HG03060 (cell line): ENCODE data around the gene TRIM2.

Experiments
- ATAC-seq: cut with Tn5 transposase; IDR thresholded peaks from one replicate; pipeline ENCODE4 v1.9.1; 2021; ENCODE audit warnings: low read depth, moderate number of reproducible peaks; ENCODE audit not compliant: unreplicated experiment

TRIM2 gene

DNA sequence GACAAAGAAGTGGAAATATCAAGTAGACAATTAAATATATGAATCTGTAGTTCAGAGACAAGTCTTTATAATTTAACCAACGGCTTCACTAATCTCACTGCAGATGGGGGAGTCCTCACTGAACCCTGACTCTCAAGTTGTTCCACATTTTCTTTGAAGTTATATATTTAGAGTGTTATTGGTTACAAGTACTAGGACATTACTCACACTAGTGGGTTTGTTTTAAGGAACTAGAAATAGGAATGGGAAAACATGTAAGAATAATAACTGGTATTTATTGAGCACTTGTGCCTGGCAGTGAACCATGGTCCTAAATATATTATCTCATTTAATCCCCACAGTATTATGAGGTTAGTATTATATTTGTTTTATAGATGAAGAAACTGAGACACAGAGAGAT is 162.2 kb downstream of the TRIM2 start:
- ATAC-seq: no peak

DNA sequence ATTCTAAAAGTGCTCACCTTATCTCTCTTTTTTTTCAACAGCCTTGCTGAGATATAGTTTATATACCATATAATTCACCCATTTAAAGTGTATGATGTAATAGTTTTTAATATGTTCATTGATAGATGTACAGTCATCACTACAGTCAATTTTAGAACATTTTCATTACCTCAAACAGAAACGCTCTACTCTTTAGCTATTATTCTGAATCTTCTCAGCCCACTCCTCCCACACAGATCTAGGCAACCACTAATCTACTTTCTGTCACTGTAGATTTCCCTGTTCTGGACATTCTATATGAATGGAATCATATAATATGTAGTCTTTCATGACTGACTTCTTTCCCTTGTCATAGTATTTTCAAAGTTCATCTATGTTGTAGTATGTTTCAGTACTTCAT is 162.8 kb downstream of the TRIM2 start:
- no peak for ATAC-seq

DNA sequence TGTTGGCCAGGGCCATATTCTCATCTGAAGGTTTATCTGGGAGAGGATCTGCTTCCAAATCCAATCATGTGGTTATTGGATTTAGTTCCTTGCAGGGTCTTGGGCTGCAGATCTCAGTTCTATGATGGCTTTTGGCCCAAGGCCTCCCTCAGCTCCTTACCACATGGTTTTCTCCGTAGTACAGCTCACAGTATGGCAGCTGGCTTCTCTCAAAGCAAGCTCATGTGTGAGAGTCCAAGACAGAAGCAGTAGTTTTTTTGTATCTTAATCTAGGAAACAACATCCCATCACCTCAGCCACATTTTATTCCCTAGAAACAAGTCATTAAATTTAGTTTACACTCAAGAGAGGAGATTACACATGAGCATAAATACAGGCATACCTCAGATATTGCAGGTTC is 164.8 kb downstream of the TRIM2 start:
- no peak for ATAC-seq

DNA sequence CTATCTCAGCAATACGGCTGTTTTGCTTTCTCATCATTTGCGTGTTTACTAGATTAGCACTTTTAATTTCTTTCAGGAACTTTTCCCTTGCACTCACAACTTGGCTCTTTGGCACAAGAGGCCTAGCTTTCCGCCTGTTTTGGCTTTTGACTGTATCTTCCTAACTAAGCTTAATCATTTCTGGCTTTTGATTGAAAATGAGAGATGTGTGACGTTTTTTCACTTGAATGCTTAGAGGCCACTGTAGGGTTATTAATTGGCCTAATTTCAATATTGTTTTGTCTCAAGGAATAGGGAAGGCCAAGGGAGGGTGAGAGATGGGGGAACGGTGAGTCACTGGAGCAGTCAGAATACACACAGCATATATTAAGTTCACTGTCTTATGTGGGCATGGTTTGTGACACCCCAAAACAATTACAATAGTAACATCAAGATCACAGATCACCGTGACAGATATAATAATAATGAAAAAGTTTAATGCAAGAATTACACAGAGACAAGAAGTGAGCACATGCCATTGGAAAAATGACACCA is 167.5 kb downstream of the TRIM2 start:
- ATAC-seq: no peak

DNA sequence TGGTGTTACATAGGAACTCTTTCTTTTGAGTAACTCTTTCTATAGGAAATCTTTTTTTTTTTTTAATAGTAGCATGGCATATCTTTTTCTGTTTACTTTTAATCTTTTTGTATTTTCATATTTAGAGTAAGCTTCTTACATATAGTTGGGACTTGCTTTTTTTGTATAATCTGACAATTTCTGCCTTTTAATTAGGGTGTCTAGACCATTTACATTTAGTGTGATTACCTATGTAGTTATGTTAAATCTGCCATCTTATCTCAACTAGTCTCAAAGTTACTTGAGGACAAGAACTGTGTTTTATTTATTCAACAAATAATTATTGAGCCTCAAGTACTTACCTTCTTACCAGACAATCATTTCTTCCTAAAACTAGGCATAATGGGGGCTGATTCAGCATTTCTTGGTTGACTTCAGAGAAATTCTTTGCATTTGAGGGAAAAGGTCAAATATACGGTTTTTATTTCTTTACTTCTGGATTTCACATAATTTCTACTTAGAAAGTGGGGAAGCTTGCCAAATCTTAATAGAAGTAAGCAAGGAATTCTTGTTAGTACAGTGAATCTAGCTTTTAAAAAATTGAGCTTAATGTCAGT is 168.8 kb downstream of the TRIM2 start:
- no peak for ATAC-seq

DNA sequence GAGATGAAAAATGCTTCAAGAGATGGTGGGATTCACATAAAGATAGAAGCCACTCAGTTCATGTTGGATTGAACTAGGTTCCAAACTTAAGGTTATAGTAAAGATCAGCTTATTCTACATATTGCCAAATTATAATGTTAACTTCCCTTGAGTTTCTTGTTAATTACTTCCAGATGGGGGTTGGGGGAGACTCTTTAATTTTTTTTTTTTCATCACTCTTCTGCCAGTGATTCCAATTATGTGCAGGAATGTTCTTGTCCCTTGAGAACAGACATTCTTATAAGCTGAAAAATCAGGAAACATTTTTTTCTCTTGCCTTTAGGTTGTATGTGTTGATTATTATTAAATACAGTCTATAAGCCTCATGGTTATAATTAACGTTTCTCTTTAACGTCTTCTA is 170.2 kb downstream of the TRIM2 start:
- no peak for ATAC-seq

DNA sequence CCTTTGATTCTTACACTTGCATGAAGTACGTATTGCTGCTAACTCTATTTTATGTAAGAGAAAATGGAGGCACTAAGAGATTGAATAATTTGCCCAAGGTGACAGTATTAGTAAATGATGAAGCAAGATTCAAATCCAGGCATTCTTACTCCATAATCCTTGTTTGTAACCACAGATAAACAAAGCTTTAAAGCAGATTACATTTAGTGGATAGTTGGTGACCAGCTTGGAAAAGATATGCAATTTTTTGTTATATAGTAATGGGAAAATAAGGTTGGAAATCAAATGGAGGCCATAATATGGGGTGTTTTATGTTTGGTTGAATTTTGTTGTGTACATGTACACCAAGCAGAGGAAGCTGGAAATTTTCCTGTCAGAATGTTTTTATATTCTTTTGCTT is 171.1 kb downstream of the TRIM2 start:
- ATAC-seq: no peak

DNA sequence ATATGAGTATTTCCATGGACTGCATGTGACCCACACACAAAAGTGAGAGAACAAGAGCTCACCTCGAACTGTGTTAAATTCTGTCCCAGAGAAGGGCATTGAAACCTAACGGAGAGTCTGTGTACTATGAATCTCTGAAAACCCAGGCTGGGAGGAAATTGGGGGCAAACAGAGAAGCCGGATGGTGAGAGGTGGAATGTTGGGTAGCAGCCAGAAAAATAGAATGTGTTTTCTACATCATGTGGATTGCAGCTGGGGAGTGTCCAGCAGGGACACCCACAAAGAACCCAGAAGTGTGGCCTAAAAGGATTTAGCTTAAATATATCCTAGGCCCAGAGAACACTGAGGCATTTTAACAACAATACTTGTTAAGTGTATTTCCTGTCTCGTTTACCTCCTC is 178.9 kb downstream of the TRIM2 start:
- ATAC-seq: no peak

DNA sequence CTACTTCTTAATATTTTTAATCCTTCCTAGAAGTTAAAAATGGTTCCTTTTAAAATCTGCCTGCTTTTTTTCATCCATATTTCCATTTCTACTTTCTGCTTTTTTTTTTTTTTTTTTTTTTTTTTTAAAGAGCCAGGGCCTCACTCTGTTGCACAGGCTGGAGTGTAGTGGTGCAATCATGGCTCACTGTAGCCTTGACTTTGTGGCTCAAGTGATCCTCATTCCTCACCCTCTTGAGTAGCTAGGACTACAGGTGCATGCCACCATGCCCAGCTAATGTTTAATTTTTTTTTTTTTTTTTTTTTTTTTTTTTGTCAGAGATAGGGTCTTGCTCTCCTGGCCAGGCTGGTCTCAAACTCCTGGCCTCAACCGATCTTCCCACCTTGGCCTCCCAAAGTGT is 179.9 kb downstream of the TRIM2 start:
- ATAC-seq: no peak

DNA sequence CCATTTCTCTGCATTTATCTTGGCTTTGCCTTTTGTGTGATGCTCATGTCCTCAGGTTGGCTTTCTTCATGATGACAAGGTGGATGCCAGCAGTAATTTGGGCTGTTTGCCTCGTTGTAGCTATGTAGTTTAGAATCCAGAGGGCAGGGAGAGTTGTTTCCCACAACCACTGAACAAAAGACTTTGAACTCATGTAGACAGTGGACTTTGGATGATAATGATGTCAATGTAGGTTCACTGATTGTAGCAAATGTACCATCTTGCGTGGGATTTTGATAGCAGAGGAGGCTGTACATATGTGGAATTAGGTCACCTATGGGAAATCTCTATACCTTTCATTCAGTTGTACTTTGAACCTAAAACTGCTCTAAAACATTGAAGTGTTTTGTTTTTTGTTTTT is 181.5 kb downstream of the TRIM2 start:
- ATAC-seq: no peak

DNA sequence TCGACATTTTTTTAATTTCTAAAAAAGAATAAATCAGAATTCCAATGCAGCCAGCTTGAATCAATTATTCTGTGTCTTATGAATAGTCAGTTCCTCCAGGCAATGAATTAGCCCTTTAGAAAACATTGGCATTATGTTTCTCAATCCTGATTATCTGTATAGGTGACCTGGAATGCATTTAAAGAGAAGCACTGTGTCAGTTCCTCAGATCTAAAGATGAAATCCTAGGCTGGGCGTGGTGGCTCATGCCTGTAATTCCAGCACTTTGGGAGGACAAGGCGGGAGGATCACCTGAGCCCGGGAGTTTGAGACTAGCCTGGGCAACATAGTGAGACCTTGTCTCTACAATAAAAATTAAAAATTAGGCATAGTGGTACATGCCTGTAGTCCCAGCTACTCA is 183.7 kb downstream of the TRIM2 start:
- no peak for ATAC-seq
